Measurements from ENCODE around the gene RNF157.

DNA sequence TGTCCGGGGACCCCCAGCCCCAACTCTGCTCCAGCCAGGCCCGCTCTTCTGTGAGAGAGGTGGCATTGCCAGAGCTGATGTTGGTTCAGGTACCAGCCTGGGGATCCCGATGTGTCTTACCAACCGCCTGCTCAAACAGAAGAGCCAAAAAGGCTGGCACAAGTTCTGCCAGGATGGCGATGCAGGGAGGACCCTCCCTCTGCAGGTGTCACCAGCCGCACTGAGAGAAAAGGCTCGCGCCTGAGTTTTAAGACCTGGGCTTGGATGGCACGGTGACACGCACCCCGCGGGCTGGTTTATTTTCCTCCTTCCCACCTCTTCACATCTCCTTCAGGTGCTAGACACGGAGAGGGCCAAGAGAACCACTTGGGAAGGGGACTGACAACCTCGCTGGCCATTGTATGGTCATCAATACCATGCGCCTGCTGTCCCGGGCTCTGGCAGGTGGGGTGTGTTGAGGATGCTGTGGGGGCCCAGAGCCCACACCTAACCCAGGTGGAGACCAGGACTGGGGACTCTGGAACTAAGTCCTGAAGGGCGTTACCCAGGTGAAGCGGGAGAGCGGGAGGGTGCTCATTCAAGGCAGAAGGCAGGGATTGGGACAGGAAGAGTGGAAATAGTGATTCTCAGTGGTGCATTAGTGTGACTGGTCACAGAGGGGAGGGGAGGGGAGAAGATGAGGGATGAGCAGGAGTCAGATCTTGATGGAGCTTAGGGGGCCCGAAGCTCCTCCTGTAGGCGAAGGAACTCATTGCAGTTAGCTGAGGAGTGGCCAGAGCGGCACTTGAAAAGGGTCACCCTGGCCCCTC lies 115.5 kb downstream of the RNF157 start:
- TF ChIP-seq, protein P1, sequence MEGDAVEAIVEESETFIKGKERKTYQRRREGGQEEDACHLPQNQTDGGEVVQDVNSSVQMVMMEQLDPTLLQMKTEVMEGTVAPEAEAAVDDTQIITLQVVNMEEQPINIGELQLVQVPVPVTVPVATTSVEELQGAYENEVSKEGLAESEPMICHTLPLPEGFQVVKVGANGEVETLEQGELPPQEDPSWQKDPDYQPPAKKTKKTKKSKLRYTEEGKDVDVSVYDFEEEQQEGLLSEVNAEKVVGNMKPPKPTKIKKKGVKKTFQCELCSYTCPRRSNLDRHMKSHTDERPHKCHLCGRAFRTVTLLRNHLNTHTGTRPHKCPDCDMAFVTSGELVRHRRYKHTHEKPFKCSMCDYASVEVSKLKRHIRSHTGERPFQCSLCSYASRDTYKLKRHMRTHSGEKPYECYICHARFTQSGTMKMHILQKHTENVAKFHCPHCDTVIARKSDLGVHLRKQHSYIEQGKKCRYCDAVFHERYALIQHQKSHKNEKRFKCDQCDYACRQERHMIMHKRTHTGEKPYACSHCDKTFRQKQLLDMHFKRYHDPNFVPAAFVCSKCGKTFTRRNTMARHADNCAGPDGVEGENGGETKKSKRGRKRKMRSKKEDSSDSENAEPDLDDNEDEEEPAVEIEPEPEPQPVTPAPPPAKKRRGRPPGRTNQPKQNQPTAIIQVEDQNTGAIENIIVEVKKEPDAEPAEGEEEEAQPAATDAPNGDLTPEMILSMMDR (IDR thresholded peaks at IDR 0.05): peak in 1 of 6 experiments; percentile 3
- no peak for TF ChIP-seq POLR2A (IDR thresholded peaks at IDR 0.05)

Data from adrenal gland (tissue), 5 donors.